GM13976 (cell line): Measurements from ENCODE around the gene SLC12A7.
"Not testable (repeated sequence)": the region's sequence is repeated elsewhere in the genome, so short reads cannot be mapped to it uniquely, and the experiment has no call there.

ENCODE experiments used
- DNase-seq: peaks from one replicate; pipeline ENCODE4 v3.0.0; 2012; ENCODE audit warnings: low spot score
- CTCF ChIP-seq: IDR thresholded peaks from 2 replicates; pipeline ENCODE4 v1.5.1; 2012; ENCODE audit warnings: borderline replicate concordance, mild to moderate bottlenecking; ENCODE audit not compliant: insufficient read depth; ENCODE audit errors: extremely low read depth, missing control alignments, control extremely low read depth
- in situ Hi-C: fragments of 300-500 bp; cut with MboI; formaldehyde crosslinking; loops from one replicate; pipeline ENCODE4 v1.12.0; 2022; ENCODE audit warnings: low sequenced_read_pairs, mixed read lengths, inconsistent platforms; ENCODE audit not compliant: unreplicated experiment

Gene SLC12A7

GRCh38 chr5:1061916-1062315 lies 49.9 kb downstream of the SLC12A7 start:
- no peak for TF ChIP-seq CTCF
- in situ Hi-C loops = no loop called here
- DNase-seq = no peak

GRCh38 chr5:1061292-1061691 lies 50.6 kb downstream of the SLC12A7 start:
- DNase-seq, in situ Hi-C loops: not testable (repeated sequence)

- no peak for TF ChIP-seq CTCF
- in situ Hi-C loops = no loop called here
- DNase-seq = no peak
These were observed 51.3 kb downstream of the SLC12A7 start for GRCh38 chr5:1060535-1060981.

- no peak for DNase-seq
- in situ Hi-C loops = no loop called here
- no peak for TF ChIP-seq CTCF
These were observed 52.0 kb downstream of the SLC12A7 start for GRCh38 chr5:1059884-1060263.

- in situ Hi-C loops = no loop called here
- no peak for TF ChIP-seq CTCF
- no peak for DNase-seq
These were observed 52.6 kb downstream of the SLC12A7 start for GRCh38 chr5:1058988-1059883.

GRCh38 chr5:1058083-1058945 lies 53.5 kb downstream of the SLC12A7 start:
- no peak for TF ChIP-seq CTCF
- no peak for DNase-seq
- in situ Hi-C loops = no loop called here
